H1 (cell line): ENCODE measurements around the gene MMP11.

ENCODE experiments used
- GABPA ChIP-seq: IDR thresholded peaks from 2 replicates; pipeline ENCODE4 v1.6.1; 2011; ENCODE audit warnings: mild to moderate bottlenecking, low read length, moderate library complexity, borderline replicate concordance; ENCODE audit not compliant: insufficient read depth
- JUN ChIP-seq: IDR thresholded peaks from 2 replicates; pipeline ENCODE4 v1.6.1; 2011; ENCODE audit warnings: low read depth, mild to moderate bottlenecking, improper control_type of control experiment, low read length
- POLR2A ChIP-seq, 2 experiments: IDR thresholded peaks; 1 replicate in 1 of 2; 2 replicates in 1 of 2; pipeline ENCODE4 v1.6.1; 2011; ENCODE audit warnings: low read depth in 2 of 2, low read length in 2 of 2, mild to moderate bottlenecking in 2 of 2; ENCODE audit errors: control extremely low read depth in 1 of 2

GRCh38 chr22:23782703-23783102 lies 10.1 kb downstream of the MMP11 start:
- TF ChIP-seq GABPA, result no peak
- no peak for TF ChIP-seq JUN
- no peak for TF ChIP-seq POLR2A (IDR thresholded peaks at IDR 0.05; ENCODE audit: control extremely low read depth in 1 of 2, low read depth in 2 of 2, low read length in 2 of 2)
